NCI-H69 (cell line): Measurements from ENCODE around the gene KCTD15.

Experiments
- DNase-seq: peaks from one replicate; lab custom pipeline; 2025; lab: John Stamatoyannopoulos, UW

The KCTD15 gene

GRCh38 chr19:33797802-33798671 lies 1.4 kb downstream of the KCTD15 start:
- DNase-seq: peak; percentile 60

GRCh38 chr19:33798681-33799111 lies 2.0 kb downstream of the KCTD15 start:
- no peak for DNase-seq

- peak; percentile 33 for DNase-seq
These were observed 2.8 kb downstream of the KCTD15 start for GRCh38 chr19:33799476-33799875.

DNA sequence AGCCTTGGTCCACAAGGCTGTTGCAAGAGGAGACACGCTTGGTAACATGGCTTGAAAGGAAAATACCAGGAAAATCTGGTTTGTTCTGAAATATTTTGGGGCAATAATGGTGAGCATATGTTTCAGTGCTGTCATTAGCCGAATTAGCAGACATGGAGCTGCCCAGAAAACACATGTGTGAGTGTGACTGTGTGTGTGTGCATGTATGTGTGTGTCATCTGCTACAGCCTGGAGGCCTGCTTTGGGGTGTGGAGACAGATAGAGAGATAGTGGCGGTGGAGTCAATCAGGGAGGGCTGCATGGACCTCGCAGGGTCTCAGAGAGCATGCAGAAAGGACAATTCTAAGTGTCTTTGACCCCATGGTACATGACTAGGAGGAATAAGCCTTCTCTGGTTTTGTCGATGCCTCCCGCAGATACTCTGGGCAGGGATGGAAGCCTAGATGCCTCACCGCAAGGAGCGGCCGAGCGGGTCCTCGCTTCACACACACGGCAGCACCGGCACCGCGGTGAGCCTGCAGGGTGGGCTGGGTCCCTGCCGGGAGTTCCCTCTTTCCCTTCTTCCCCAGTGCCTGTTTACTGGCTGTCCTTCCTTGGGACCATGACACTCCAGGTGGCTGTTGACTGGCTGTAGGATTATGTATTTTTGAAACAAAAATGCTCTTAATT lies 3.5 kb downstream of the KCTD15 start:
- DNase-seq: no peak

DNA sequence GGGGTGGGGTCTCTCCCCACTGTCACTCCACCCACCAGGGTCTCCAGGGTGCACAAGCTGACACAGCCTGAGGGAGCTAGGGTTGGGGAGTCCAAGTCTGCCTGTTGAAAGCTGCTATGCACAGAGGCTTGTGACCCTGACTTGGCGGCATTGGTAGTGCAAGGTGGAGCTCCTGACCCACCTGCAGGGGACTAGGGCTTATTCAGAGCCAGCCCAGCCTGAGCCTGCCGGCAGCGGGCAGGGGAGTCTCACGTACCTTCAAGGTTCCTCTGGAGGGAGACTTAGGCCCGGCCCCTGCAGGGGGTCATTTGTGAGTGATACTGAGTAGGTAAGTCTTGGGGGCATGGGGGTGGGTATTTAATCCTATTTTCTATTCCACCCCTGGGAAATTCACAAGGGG lies 4.7 kb downstream of the KCTD15 start:
- DNase-seq: no peak

- DNase-seq: no peak
These were observed 5.3 kb downstream of the KCTD15 start for GRCh38 chr19:33802001-33802400.

DNA sequence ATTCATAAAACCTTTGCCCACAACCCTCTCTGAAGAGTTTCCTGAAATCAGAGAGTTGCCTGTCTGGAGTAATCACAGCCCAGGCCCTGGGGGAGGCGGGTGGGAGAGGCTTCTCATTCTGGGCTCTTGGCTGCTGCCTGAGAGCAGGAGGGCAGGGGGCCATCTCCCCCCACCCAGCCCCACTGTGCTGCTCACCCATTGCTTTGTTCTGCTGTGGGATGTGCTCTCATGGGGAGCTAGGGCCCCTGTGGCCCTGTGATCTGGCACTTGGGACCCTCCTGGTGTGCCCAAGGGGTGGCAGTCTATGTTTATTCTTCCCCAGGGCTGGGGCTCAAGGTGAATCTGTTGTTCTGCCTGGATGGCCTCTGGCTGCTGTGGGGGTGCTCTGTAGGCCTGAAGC lies 6.1 kb downstream of the KCTD15 start:
- no peak for DNase-seq

- no peak for DNase-seq
These were observed 6.7 kb downstream of the KCTD15 start for GRCh38 chr19:33803383-33803782.

DNA sequence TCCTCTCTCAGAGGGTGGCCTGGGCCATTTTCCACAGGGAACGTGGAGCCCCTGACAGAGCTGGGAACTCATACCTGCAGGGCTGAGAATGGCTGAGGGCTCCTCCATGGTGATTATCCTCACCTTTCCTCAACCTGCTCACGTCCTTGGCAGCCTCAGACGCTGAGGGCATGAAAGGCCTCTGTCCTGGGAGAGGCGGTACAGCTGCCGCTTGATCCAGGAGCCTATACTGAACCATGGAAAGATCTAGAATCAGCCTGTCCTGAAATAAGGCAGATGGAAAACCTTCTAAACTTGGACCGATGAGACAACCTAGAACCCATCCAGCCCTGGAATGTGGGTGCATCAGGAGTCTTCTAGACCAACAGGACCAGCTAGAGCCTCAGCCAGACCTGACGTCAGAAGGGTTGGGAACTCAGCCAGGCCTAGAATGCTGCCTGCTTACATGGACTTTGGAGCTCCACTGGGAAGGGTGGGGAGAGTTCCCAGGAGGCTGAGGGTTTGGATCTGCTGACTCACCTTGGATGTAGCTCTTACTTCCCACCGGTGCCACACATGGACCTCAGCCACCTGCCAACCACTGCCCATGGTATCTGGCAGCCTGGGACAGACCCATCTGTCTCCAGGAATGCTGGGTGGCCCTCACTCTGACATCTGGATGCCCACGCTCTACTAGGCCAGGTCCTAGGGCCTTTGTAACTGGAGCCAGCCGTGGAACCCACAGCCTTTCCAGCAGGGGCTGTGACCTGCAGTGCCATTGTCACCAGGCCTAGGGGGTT lies 7.5 kb downstream of the KCTD15 start:
- DNase-seq: no peak

- no peak for DNase-seq
These were observed 8.6 kb downstream of the KCTD15 start for GRCh38 chr19:33805313-33805712.

DNA sequence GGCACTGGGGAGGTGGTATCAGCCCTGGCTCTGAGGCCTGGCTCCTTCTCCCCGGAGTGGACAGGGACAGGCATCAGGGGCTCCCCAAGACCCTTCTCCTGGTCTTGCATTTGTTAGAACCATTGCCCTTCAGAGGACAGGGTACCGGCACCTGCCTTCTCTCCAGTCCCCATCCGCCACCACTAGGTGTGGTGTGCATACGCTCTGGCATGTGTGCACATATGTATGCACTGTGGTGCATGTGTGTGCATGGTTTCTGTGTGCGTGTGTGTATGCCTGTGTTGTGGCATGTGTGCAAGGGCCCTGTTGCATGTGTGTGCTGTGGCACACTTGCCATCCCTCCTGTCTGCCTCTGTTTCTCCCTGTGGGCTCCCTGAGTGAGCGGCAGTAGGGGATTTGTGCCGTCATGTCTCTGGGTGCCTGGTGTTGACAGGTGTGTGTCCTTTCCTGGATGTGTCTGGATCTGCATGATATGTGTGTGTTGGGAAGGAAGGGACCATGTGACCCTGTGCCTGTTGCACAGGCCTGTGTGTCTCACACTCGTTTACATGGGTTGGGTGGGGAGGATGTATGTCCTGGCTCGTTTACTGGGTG lies 9.3 kb downstream of the KCTD15 start:
- no peak for DNase-seq

- DNase-seq: no peak
These were observed 9.8 kb downstream of the KCTD15 start for GRCh38 chr19:33806434-33806881.

- DNase-seq: no peak
These were observed 11.7 kb downstream of the KCTD15 start for GRCh38 chr19:33808399-33808798.

DNA sequence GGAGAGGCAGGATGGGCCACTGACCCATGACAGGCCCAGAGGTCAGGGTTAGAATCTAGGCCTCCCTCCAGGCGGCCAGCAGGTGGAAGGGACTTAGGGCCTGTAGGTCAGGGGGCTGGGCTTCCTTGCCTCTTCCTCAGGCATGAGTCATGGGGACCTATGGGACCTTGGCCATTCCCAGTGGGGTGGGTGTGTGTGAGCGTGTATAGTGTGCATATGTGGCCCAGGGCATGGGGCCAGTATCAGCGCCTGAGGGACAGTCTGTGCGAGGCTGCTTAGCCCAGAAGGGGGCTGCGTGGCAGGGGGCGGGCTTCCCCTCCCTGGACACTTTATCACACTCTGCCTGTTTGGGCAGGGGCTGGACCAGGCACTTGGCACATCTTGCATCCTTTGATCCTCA lies 13.3 kb downstream of the KCTD15 start:
- no peak for DNase-seq

- DNase-seq: no peak
These were observed 14.2 kb downstream of the KCTD15 start for GRCh38 chr19:33810821-33811220.

DNA sequence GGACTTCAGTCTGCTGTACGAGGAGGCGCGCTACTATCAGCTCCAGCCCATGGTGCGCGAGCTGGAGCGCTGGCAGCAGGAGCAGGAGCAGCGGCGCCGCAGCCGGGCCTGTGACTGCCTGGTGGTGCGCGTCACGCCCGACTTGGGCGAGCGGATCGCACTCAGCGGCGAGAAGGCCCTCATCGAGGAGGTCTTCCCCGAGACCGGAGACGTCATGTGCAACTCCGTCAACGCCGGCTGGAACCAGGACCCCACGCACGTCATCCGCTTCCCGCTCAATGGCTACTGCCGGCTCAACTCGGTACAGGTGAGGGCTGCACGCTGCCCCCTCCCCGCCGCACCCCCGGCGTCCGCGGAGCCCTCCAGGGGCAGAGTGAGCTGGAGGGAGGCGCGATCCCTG lies 14.6 kb downstream of the KCTD15 start:
- no peak for DNase-seq

DNA sequence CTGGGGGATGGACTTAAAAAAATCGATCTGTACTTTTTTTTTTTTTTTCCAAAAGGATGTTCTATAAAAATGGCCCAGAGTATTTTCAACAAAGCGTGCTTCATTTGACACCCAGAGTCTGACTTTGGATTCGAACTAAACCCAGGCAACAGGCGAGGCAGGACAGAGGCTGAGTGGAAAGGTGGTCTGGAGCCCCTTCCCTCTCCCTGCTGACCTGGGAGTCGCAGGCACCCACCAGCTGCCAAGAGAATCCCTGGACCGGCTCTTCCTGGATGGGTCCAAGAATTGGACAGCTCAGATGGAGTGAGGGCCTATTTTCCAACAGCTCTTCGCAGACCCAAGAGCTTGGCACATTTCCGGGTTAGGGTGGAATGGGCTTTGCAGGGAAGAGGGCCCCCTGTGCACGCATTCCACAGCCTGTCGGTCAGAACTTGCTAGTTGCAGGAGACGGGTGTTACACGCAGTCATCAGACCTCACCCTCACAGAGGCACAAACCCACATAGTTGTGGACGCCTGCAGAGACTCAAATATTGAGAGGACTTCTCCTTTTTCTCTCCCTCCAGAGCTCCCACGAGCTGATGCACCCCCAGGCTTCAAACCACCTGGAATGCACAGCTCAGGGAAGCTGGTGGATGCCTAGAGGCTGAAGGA lies 15.2 kb downstream of the KCTD15 start:
- DNase-seq: no peak

DNA sequence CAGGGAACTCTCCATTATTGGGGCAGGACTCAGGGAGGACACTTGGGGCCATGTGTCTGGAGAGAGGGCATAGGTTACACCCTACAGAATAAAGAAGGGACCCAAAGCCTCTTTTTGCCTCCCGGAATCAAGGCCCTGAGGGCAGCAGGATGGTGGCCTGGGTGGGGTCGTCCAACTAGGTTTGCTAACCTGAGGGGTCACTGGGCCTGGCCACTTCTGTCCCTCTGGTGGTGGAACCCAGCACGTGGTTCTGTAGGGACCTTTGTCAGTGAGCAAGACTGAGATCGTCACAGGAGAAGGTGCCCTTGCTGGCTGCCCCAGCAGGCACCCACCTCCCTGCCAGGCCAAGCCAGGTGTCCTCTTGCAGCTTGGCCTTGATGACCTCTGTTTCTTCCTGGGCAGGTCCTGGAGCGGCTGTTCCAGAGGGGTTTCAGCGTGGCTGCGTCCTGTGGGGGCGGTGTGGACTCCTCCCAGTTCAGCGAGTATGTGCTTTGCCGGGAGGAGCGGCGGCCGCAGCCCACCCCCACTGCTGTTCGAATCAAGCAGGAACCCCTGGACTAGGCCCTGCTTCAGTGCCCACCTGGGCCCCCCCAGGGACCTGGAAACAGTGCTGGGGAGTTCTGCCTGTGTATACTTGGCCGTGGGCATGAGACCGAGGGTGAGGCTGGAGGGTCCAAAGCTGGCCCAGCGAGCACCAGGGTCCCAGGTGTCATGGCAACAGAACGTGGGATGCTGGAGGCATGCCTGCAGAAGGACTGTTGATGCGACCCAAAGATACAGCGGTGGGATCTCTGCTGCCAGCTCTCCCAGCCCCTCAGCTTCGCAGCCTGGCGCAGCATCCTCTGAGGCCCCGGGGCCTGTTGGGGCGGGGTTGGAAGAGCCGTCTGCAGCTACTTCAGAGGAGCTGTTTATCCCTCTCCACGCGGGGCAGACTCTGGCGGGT lies 16.0 kb downstream of the KCTD15 start:
- no peak for DNase-seq

- DNase-seq: no peak
These were observed 16.9 kb downstream of the KCTD15 start for GRCh38 chr19:33813391-33814101.
